ENCODE measurements around the gene INTS4.
"Not testable (repeated sequence)": the region's sequence is repeated elsewhere in the genome, so short reads cannot be mapped to it uniquely, and the experiment has no call there.

Gene INTS4

DNA sequence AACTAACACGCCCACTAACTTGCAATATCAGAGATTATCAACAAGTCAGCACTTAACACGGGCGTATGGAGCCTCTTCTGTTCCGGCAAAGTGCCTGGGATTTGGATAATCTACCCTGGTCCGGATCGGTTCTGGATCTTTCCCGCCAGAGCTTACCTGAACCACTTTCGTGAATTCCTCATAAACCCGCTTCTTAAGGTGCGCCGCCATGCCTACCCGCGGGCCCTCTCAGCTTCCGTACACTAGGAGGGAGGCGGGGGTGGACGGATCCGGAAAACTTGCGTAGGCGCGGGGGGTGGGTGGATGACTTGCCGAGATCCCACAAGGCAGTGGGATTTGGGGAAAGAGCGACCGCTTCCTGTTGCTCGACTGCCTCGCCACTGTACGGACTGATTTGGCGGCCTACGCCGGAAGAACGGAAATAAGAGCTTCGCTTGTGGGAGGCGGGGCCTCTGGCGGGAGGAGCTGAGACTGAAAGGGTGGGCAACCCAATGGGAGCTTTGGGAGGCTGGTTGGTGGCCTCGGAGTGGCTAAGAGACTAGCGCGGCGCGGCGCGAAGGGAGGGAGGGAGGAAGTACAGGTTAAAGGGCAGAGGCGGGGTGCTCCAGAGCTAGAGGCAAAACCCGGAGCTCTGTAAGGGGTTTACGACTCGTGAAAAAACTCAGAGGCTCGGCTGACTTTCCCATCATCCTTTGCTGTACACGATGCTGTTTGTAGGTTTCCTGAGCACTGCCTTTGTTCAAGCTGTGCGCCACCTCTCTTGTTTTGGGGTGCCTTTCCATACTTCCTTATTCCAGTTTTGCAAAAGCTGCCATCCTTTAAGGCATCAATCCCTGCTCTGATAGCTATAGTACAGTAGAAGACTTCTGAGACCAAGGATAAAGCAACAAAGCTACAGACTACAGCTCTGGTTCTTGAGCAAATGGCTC, at the start of gene INTS4:
INTS4 (minus strand) TSS at position 235 of the 929 bp plus-strand sequence; CDS start at position 210, 25 bp downstream.
- FAIRE-seq: peak; percentile 98

DNA sequence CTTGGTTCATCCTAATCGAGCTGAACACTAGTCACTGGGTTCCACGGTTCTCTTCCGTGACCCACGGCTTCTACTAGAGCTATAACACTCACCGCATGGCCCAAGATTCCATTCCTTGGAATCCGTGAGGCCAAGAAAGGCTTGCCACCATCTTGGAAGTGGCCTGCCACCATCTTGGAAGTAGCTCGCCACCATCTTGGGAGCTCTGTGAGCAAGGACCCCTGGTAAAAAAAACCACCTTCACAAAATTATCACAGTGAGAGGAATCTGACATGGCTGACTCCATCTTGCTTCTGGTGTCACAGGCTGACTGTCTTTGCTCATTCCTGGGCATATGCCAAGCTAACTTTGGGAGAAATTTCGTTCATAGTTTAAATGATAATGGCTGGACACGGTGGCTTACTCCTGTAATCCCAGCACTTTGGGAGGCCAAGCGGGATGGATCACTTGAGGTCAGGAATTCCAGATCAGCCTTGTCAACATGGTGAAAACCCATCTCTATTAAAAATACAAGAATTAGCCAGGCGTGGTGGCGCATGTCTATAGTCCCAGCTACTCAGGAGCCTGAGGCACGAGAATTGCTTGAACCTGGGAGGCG, 47.5 kb upstream of the INTS4 start:
- FAIRE-seq: no peak

DNA sequence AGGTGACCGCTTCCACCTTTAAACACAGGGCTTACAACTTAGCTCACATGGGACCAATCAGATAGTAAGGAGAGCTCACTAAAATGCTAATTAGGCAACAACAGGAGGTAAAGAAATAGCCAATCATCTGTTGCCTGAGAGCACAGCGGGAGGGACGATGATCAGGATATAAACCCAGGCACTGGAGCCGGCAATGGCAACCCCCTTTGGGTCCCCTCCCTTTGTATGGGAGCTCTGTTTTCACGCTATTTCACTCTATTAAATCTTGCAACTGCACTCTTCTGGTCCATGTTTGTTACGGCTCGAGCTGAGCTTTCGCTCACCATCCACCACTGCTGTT, 46.9 kb upstream of the INTS4 start:
- FAIRE-seq: not testable (repeated sequence)

DNA sequence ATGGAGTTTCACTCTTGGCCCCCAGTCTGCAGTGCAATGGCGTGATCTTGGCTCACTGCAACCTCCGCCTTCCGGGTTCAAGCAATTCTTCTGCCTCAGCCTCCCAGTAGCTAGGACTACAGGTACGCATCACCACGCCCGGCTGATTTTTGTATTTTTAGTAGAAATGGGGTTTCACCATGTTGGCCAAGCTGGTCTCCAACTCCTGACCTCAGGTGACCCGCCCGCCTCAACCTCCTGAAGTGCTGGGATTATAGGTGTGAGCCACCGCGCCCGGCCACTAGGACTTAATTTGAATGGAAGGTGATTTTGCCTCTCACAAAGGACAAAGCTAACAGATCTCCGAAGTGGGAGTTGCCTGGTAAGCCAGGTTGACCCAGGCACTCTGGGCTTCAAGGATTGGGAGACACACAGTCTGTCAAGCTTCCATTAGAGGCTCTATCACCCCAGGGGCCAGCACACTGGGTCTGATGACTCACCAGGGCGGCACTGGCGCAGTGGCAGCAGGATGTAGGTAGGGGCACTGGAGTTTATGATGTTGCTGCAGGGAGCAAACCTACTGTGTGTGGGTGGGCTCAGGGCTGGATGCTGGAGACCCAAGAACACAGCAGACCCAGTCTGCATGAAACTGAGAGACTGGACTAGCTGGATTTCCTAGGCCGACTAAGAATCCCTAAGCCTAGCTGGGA, 46.4 kb upstream of the INTS4 start:
- FAIRE-seq: no peak

GRCh38 chr11:78039919-78040671, 45.6 kb upstream of the INTS4 start:
- no peak for FAIRE-seq

DNA sequence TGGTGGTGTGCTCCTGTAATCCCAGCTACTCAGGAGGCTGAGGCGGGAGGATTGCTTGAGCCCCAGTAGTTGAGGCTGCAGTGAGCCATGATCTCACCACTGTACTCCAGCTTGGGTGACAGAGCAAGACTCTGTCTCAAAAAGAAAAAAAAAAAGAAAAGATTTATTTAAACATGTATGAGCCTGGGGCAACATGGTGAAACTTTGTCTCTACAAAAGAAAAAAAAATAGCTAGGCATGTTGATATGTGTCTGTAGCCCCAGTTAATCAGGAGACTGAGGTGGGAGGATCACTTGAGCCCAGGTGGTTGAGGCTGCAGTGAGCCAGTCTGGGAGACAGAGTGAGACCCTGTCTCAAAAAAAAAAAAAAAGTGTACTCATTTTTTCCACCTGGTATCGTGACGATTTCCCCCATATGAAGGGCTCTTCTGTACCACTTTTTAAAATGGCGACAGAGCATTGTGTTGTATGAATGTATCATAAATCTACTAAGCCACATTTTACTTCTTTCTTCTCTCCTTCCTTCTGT, 45.0 kb upstream of the INTS4 start:
- FAIRE-seq: no peak

GRCh38 chr11:78038697-78039313, 44.3 kb upstream of the INTS4 start:
- no peak for FAIRE-seq

GRCh38 chr11:78037825-78038620, 43.6 kb upstream of the INTS4 start:
- no peak for FAIRE-seq

DNA sequence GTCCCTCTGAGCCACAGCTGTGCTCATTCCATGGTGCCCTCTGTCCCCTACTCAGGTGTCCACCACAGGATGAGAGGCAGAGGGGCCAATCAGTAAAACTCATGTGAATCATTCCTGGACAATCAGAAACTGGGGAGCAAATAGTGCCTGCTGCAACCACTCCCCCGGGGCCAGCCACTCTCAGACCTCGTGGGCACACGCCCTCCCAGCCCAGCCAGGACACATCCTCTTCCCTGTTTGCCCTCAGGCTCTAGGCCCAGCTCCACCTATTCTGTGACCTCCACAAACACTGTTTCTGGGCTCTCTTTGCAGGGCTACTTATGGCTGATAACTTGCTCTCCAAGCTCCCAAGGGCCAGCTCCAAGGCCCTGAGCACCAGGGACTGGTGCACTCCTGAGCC, 42.6 kb upstream of the INTS4 start:
- no peak for FAIRE-seq

GRCh38 chr11:78036313-78036712, 41.8 kb upstream of the INTS4 start:
- no peak for FAIRE-seq

- no peak for FAIRE-seq
These were observed 40.2 kb upstream of the INTS4 start for GRCh38 chr11:78034623-78035022.

DNA sequence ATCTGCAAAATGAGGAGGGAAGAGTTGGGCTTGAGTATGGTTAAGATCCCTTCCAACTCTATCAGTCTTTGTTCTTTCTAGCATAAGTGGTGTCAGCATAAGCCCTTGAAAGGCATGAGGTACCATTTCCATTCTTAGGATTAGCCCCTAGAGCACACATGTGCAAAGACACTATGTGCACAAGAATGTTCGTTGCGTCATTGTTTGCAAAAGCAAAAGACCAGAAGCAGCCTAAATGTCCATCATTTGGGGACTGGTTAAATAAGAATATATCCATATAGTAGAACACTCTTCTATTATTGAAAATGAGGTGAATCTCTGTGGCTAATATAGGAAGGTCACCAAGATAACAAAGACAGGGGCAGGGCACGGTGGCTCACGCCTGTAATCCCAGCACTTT, 38.6 kb upstream of the INTS4 start:
- FAIRE-seq: no peak

DNA sequence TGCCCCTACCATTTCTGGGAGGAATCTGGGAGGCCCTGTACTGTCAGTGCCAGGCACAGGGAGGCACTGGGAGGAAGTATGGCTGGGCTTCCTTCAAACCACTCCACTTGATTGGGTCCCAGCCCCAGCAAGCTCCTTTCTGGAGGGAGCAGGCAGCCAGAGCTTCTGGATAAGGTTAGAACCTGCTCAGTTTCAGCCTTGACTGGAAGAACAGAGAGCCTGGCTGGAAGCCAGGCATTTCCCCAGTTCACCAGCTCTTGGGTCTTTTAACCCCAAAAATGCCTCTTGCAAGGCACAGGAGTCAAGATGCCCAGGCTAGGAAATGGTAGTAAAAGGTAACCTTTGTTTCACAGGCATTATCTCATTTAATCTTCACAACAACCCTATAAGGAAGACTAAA, 37.6 kb upstream of the INTS4 start:
- FAIRE-seq: no peak

DNA sequence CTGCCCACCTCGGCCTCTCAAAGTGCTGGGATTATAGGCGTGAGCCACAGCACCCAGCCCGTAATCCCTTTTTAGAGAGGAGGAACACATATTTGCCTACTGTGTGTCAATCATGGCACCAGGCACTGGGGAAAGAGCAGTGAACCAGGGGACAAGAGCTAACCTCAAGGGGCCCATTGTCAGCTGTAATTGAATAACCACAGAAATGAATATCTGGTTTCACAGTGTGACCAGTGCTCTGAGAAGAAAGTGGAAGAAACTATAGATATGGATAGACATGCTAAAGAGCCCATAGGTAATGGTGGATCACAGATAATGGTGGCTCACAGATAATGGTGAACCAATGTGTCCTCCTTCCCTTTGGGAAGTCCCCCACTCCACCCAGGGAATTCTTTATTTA, 37.2 kb upstream of the INTS4 start:
- no peak for FAIRE-seq

DNA sequence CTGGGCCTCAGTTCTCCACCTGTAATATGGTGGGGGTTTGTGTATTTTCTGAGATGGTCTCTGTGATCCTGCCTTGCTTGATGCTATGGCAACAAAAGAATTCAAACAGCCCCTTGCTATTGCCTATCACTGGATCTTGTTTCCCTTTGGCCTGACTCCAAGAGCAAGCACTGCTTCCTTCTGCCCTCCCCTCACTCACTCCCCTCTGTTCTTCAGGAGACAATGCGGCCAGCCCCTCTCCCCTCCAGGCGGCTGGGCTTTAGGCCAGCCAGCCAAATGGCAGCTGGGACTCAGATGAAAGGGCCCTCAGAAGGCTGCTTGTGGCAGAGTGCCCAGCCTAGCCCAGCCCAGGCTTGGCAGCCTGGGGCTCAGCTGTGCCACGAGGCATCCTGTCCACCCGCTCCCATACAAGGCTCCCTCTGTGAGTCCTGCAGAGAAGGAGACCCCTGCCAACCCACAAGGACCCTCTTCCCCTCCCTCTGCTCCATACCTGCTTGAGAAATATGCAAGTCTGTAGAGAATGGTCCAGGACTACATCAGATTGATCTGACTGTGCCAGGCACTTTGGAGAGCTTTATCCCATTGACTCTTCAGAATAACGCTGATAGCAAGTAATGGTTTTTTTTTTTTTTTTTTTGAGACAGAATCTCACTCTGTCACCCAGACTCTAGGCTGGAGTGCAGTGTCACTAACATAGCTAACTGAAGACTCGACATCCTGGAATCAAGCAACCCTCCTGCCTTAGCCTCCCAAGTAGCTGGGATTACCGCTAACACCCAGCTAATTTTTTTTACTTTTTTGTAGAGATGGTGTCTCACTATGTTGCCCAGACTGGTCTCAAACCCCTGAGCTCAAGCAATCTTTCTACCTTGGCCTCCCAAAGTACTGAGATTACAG, 36.2 kb upstream of the INTS4 start:
- no peak for FAIRE-seq

GRCh38 chr11:78028423-78028822, 34.0 kb upstream of the INTS4 start:
- FAIRE-seq: not testable (repeated sequence)

- no peak for FAIRE-seq
These were observed 33.3 kb upstream of the INTS4 start for GRCh38 chr11:78027759-78028158.

DNA sequence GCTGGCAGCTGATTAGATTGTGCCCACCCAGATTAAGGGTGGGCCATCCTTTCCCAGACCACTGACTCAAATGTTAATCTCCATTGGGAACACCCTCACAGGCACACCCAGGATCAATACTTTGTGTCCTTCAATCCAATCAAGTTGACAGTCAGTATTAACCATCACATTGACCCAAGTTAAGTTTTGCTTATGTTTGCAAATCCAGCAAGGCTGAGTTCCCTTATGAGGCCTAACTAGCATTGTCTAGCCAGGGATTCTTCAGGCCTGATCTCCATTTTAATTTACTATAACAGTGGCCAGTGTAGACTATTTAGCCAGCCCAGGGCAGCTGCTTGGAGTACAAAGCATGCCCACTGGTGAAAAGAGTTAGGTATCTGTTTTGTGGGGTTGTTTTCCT, 30.9 kb upstream of the INTS4 start:
- FAIRE-seq: no peak

GRCh38 chr11:78023426-78023825, 29.0 kb upstream of the INTS4 start:
- FAIRE-seq: no peak

Data from G401.6 (cell line).